HG03460 (cell line): ENCODE measurements around the gene TSPY10.
"Not testable (repeated sequence)": the region's sequence is repeated elsewhere in the genome, so short reads cannot be mapped to it uniquely, and the experiment has no call there.

Source experiments
- ATAC-seq: cut with Tn5 transposase; IDR thresholded peaks from one replicate; pipeline ENCODE4 v1.9.1; 2021; ENCODE audit not compliant: unreplicated experiment

The TSPY10 gene, protein sequence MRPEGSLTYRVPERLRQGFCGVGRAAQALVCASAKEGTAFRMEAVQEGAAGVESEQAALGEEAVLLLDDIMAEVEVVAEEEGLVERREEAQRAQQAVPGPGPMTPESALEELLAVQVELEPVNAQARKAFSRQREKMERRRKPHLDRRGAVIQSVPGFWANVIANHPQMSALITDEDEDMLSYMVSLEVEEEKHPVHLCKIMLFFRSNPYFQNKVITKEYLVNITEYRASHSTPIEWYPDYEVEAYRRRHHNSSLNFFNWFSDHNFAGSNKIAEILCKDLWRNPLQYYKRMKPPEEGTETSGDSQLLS

GRCh38 chrY:9527580-9527979, at the start of gene TSPY10:
Gene TSPY10 (plus strand): TSS chrY:9527880. CDS start chrY:9527926, 46 bp downstream.
- ATAC-seq = not testable (repeated sequence)

DNA sequence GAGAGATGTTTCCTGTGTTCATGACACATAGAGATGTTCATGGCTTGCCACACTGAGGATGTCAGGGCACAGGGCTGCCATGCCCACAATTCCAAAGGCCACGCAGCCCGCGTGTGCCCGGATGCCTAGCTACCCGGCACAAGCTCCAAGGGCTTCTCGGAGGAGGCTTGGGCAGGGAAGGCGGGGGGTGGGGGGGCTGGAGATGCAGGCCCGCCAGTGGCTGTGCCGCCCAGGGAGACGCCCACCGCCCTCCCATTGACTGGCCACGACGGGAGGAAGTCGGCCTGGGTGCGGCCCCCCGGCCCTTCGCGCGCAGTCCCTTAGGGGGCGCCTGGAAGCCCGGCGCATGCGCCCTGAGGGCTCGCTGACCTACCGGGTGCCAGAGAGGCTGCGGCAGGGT, 40.7 kb upstream of the TSPY10 start, which contains the start of gene TSPY9:
Gene TSPY9 (plus strand): TSS at position 301 of the 400 bp plus-strand sequence. CDS start 46 bp downstream, at position 347.
- not testable (repeated sequence) for ATAC-seq

DNA sequence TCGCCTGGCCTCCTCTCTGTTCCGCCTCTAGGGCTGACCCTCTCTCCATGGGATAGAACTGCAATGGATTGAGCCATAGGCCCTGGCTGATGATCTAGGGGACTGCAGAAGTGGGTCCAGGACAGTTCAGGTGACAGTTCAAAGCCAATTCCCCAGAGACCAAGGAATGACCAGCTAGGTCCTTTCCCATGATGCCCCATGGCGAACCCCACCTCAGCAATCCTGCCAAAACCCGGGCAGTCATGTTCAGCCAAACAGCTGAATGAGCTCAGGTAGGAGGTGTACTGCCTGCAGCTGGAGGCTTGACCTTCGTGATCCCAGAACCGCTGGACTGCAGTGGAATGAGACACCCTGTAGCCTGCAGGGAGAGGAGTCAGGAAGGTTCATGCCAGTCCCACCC, 23.3 kb upstream of the TSPY10 start:
- not testable (repeated sequence) for ATAC-seq

- not testable (repeated sequence) for ATAC-seq
These were observed 11.4 kb upstream of the TSPY10 start for GRCh38 chrY:9516287-9516686.
